ENCODE measurements around the gene KREMEN1. TPM values are rescaled to one million over a fixed set of nuclear protein-coding genes. Genes with fewer than 3 reads are reported as not detected.

Gene KREMEN1
- total and polyA plus RNA-seq, 2 donors (not counting 1 experiment from before 2014, with no cell fraction given) = 0.01 TPM; not detected in 1

- Histone ChIP-seq H3K9ac (ENCODE audit: low read length) (no peak overlapping the region), H3K36me3 (replicated peaks in 1 of 2; ENCODE audit: control extremely low read depth in 1 of 2, control insufficient read depth in 1 of 2, extremely low read depth in 1 of 2, insufficient read depth in 2 of 2, low read length in 1 of 2) (no peaks in the 10 kb centered on the region), H3K4me3 (ENCODE audit: control extremely low read depth in 1 of 5, extremely low read depth in 1 of 5, insufficient read depth in 1 of 5, low read depth in 2 of 5, low read length in 4 of 5) (no peak overlapping the region), H4K20me1 (ENCODE audit: control insufficient read depth, insufficient read depth, low read length, poor library complexity, severe bottlenecking) (no peaks in the 10 kb centered on the region), H3K27ac (ENCODE audit: low read length in 2 of 2) (no peak overlapping the region), H3K9me3 (ENCODE audit: control extremely low read depth in 1 of 3, control insufficient read depth in 2 of 3, insufficient read depth in 1 of 3, low read length in 2 of 3) (peaks cover 0 to 3% (median 0%) of the 10 kb centered on the region in 3 donors), H3K4me1 (ENCODE audit: control insufficient read depth in 2 of 2, insufficient read depth in 2 of 2, low read length in 2 of 2) (no peaks in the 10 kb centered on the region), H3K79me2 (ENCODE audit: control insufficient read depth, insufficient read depth, low read length) (no peaks in the 10 kb centered on the region), H3K4me2 (replicated peaks; ENCODE audit: low read depth, low read length, poor library complexity, severe bottlenecking) (no peak overlapping the region), H2AFZ (ENCODE audit: insufficient read depth, low read depth, low read length, poor library complexity, severe bottlenecking) (no peak overlapping the region), H3K27me3 (replicated peaks in 1 of 4; ENCODE audit: control extremely low read depth in 1 of 4, control insufficient read depth in 3 of 4, insufficient read depth in 4 of 4, low read length in 3 of 4) (peaks cover 0 to 4% (median 2%) of the 10 kb centered on the region in 4 experiments)
- H3K9me3 Mint-ChIP-seq (ENCODE audit: insufficient read depth) = no peaks in the 10 kb centered on the region
- ChIA-PET CTCF (interaction anchor here (0.8 to 1.2 kb wide), 4 partner anchors 18 to 136 kb away, joined by 3 to 4 read pairs (median 4); no protein-coding TSS in a partner anchor), POLR2A (no interaction called here)
- no peaks in the 10 kb centered on the region for H3K4me1 Mint-ChIP-seq
- DNase-seq (no peak), ATAC-seq (ENCODE audit: low read depth) (no peak)
- peaks cover 48% of the 10 kb centered on the region for H3K27me3 Mint-ChIP-seq
- H3K4me3 Mint-ChIP-seq = no peak overlapping the region
- H3K27ac Mint-ChIP-seq = no peak overlapping the region
- intact Hi-C loops (cut with micrococcal nuclease) = loop anchor here (10.0 kb wide), 1 partner anchor 133 kb away; no protein-coding TSS in a partner anchor
- 81% methylated on average over 3 of the region's 3 CpGs for WGBS (ENCODE audit: insufficient coverage)
- TF ChIP-seq, protein P1, sequence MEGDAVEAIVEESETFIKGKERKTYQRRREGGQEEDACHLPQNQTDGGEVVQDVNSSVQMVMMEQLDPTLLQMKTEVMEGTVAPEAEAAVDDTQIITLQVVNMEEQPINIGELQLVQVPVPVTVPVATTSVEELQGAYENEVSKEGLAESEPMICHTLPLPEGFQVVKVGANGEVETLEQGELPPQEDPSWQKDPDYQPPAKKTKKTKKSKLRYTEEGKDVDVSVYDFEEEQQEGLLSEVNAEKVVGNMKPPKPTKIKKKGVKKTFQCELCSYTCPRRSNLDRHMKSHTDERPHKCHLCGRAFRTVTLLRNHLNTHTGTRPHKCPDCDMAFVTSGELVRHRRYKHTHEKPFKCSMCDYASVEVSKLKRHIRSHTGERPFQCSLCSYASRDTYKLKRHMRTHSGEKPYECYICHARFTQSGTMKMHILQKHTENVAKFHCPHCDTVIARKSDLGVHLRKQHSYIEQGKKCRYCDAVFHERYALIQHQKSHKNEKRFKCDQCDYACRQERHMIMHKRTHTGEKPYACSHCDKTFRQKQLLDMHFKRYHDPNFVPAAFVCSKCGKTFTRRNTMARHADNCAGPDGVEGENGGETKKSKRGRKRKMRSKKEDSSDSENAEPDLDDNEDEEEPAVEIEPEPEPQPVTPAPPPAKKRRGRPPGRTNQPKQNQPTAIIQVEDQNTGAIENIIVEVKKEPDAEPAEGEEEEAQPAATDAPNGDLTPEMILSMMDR (IDR thresholded peaks at IDR 0.05) = no peak
- TF ChIP-seq EZH2 (IDR thresholded peaks at IDR 0.05; ENCODE audit: borderline replicate concordance, insufficient read depth, low read depth, low read length, poor library complexity, severe bottlenecking) = no peak
Measured at GRCh38 chr22:29112121-29112520, 39.3 kb downstream of the KREMEN1 start.

- no peaks in the 10 kb centered on the region for H3K36me3 ChIP-seq (replicated peaks in 1 of 2; ENCODE audit: control extremely low read depth in 1 of 2, control insufficient read depth in 1 of 2, extremely low read depth in 1 of 2, insufficient read depth in 2 of 2, low read length in 1 of 2)
- no peak overlapping the region for H3K4me3 ChIP-seq (ENCODE audit: control extremely low read depth in 1 of 5, extremely low read depth in 1 of 5, insufficient read depth in 1 of 5, low read depth in 2 of 5, low read length in 4 of 5)
- 85% methylated on average over 7 of the region's 7 CpGs for WGBS (ENCODE audit: insufficient coverage)
- no peaks in the 10 kb centered on the region for H4K20me1 ChIP-seq (ENCODE audit: control insufficient read depth, insufficient read depth, low read length, poor library complexity, severe bottlenecking)
- Mint-ChIP-seq H3K27ac (no peak overlapping the region), H3K27me3 (peaks cover 52% of the 10 kb centered on the region), H3K9me3 (ENCODE audit: insufficient read depth) (no peaks in the 10 kb centered on the region), H3K4me1 (no peaks in the 10 kb centered on the region), H3K4me3 (no peak overlapping the region)
- H3K4me2 ChIP-seq (replicated peaks; ENCODE audit: low read depth, low read length, poor library complexity, severe bottlenecking) = no peak overlapping the region
- H3K4me1 ChIP-seq (ENCODE audit: control insufficient read depth in 2 of 2, insufficient read depth in 2 of 2, low read length in 2 of 2) = no peaks in the 10 kb centered on the region
- H3K27me3 ChIP-seq (replicated peaks in 1 of 4; ENCODE audit: control extremely low read depth in 1 of 4, control insufficient read depth in 3 of 4, insufficient read depth in 4 of 4, low read length in 3 of 4) = peaks cover 0 to 4% (median 0%) of the 10 kb centered on the region in 4 experiments
- H3K9me3 ChIP-seq (ENCODE audit: control extremely low read depth in 1 of 3, control insufficient read depth in 2 of 3, insufficient read depth in 1 of 3, low read length in 2 of 3) = peaks cover 0 to 3% (median 0%) of the 10 kb centered on the region in 3 donors
- ATAC-seq (ENCODE audit: low read depth) (no peak), DNase-seq (no peak)
- ChIA-PET CTCF (interaction anchor here (0.8 to 1.7 kb wide), 4 partner anchors 19 to 135 kb away, joined by 3 to 4 read pairs (median 4); no protein-coding TSS in a partner anchor), POLR2A (no interaction called here)
- no peak overlapping the region for H3K9ac ChIP-seq (ENCODE audit: low read length)
- H3K79me2 ChIP-seq (ENCODE audit: control insufficient read depth, insufficient read depth, low read length) = no peaks in the 10 kb centered on the region
- TF ChIP-seq EZH2 (IDR thresholded peaks at IDR 0.05; ENCODE audit: borderline replicate concordance, insufficient read depth, low read depth, low read length, poor library complexity, severe bottlenecking) = no peak
- TF ChIP-seq, protein P1 (IDR thresholded peaks at IDR 0.05) = no peak
- intact Hi-C loops (cut with micrococcal nuclease) = loop anchor here (10.0 kb wide), 1 partner anchor 132 kb away; no protein-coding TSS in a partner anchor
- H2AFZ ChIP-seq (ENCODE audit: insufficient read depth, low read depth, low read length, poor library complexity, severe bottlenecking) = no peak overlapping the region
- H3K27ac ChIP-seq (ENCODE audit: low read length in 2 of 2) = no peak overlapping the region
Measured at GRCh38 chr22:29112681-29113080, 39.8 kb downstream of the KREMEN1 start.
